HCT116 (cell line): ENCODE results near the gene MXD1. TPM values are rescaled to one million over a fixed set of nuclear protein-coding genes. Genes with fewer than 3 reads are reported as not detected.

Experiments used
- ATAC-seq: fragments of 200-7000 bp; cut with Tn5 transposase; 2 replicates; pipeline ENCODE4 v1.9.1; 2020; ENCODE audit warnings: mild to moderate bottlenecking, moderate library complexity
- BruUV-seq: library from RNA; stranded (reverse); fragments of 400-500 nt; replicated peaks from 2 replicates; lab custom pipeline; 2021; lab: Mats Ljungman, UMichigan
- CTCF ChIA-PET: fragments of 300-600 bp; sonication (Branson Sonifier 250); formaldehyde crosslinking; loops from one replicate; lab custom pipeline; 2021; ENCODE audit warnings: antibody characterized with exemption; lab: Charles Lee
- POLR2A ChIA-PET: fragments of 300-600, 350-600 bp; sonication (Branson Sonifier 250); formaldehyde crosslinking; loops from one replicate; lab custom pipeline; 2021; ENCODE audit warnings: antibody characterized with exemption; lab: Charles Lee
- RAD21 ChIA-PET, 2 experiments: fragments of 300-600 bp; sonication (Branson Sonifier 250); formaldehyde crosslinking; loops; one replicate each; lab custom pipeline; 2023; ENCODE audit warnings: low total read pairs in 2 of 2; ENCODE audit not compliant: uncharacterized antibody in 2 of 2, unreplicated experiment in 2 of 2, low non-redundant PET in 1 of 2; lab: Charles Lee
- DNase-seq: peaks from one replicate; pipeline ENCODE4 v3.0.0-alpha.2; 2010; ENCODE audit warnings: low read depth, low spot score
- H2AFZ ChIP-seq: fragments of 200-600 bp; shearing (Covaris generic), sonication (generic); 2 replicates; pipeline ENCODE4 v1.6.1; 2017; ENCODE audit warnings: low read depth, mixed run types, mixed read lengths, antibody characterized with exemption, low read length; ENCODE audit not compliant: poor library complexity, severe bottlenecking
- H3K27ac ChIP-seq: 2 replicates; pipeline ENCODE4 v1.5.1; 2012; ENCODE audit warnings: low read depth, low read length
- H3K27me3 ChIP-seq: fragments of 200-600 bp; sonication (generic); 2 replicates; pipeline ENCODE4 v1.6.1; 2016; ENCODE audit warnings: mixed run types, low read length, mixed read lengths; ENCODE audit not compliant: insufficient read depth
- H3K36me3 ChIP-seq, 2 experiments: fragments of 200-500 bp in 1 of 2; fragments of 200-600 bp in 1 of 2; sonication (Bioruptor generic) in 1 of 2; sonication (generic) in 1 of 2; 2 replicates each; pipeline versions ENCODE4 v1.5.1 to v1.6.1; 2014 to 2016; ENCODE audit warnings: low read length in 2 of 2, inconsistent platforms in 1 of 2, mixed read lengths in 1 of 2, mixed run types in 1 of 2; ENCODE audit not compliant: insufficient read depth in 2 of 2, control insufficient read depth in 1 of 2
- H3K4me1 ChIP-seq, 2 experiments: fragments of 200-600 bp in 1 of 2; sonication (generic) in 1 of 2; 2 replicates each; pipeline versions ENCODE4 v1.5.1 to v1.6.1; 2012 to 2017; ENCODE audit warnings: low read length in 2 of 2, inconsistent platforms in 1 of 2, mild to moderate bottlenecking in 1 of 2, mixed read lengths in 1 of 2, mixed run types in 1 of 2, moderate library complexity in 1 of 2; ENCODE audit not compliant: insufficient read depth in 2 of 2, control insufficient read depth in 1 of 2
- H3K4me2 ChIP-seq: fragments of 200-600 bp; sonication (generic); 2 replicates; pipeline ENCODE4 v1.6.1; 2017; ENCODE audit warnings: mixed run types, low read length, mixed read lengths
- H3K4me3 ChIP-seq, 2 experiments: fragments of 200-600 bp in 1 of 2; sonication (generic) in 1 of 2; replicated peaks in 1 of 2; 2 replicates each; pipeline ENCODE4 v1.5.1; 2011 to 2016; ENCODE audit warnings: low read length in 2 of 2, control low read depth in 1 of 2, low read depth in 1 of 2, mild to moderate bottlenecking in 1 of 2, mixed read lengths in 1 of 2, mixed run types in 1 of 2
- H3K79me2 ChIP-seq: fragments of 200-600 bp; sonication (generic); 2 replicates; pipeline ENCODE4 v1.6.1; 2017; ENCODE audit warnings: mild to moderate bottlenecking, mixed run types, low read length, moderate library complexity, mixed read lengths; ENCODE audit not compliant: insufficient read depth
- H3K9ac ChIP-seq: fragments of 200-600 bp; sonication (generic); 2 replicates; pipeline ENCODE4 v1.6.1; 2016; ENCODE audit warnings: low read length, mixed read lengths
- H3K9me2 ChIP-seq: fragments of 200-600 bp; sonication (generic), shearing (Covaris generic); 2 replicates; pipeline ENCODE4 v1.6.1; 2017; ENCODE audit warnings: mixed run types, mild to moderate bottlenecking, moderate library complexity; ENCODE audit not compliant: insufficient read depth
- H3K9me3 ChIP-seq, 2 experiments: fragments of 200-500 bp in 1 of 2; fragments of 200-600 bp in 1 of 2; sonication (Bioruptor generic) in 1 of 2; sonication (generic) in 1 of 2; 2 replicates each; pipeline ENCODE4 v1.6.1; 2014 to 2017; ENCODE audit warnings: low read length in 2 of 2, mixed read lengths in 2 of 2, inconsistent platforms in 1 of 2, low read depth in 1 of 2, mild to moderate bottlenecking in 1 of 2, mixed run types in 1 of 2, moderate library complexity in 1 of 2; ENCODE audit not compliant: control insufficient read depth in 1 of 2, insufficient read depth in 1 of 2
- H4K20me1 ChIP-seq: fragments of 200-600 bp; sonication (generic), shearing (Covaris generic); 2 replicates; pipeline ENCODE4 v1.6.1; 2017; ENCODE audit warnings: mixed run types, mild to moderate bottlenecking, moderate library complexity; ENCODE audit not compliant: insufficient read depth
- ATF3 ChIP-seq: IDR thresholded peaks from 2 replicates; pipeline ENCODE4 v1.6.1; 2012
- CBX3 ChIP-seq: IDR thresholded peaks from 2 replicates; pipeline ENCODE4 v1.6.1; 2012; ENCODE audit warnings: low read depth
- ELF1 ChIP-seq: IDR thresholded peaks from 2 replicates; pipeline ENCODE4 v1.6.1; 2012; ENCODE audit warnings: low read depth, borderline replicate concordance
- EZH2 ChIP-seq: fragments of 200-600 bp; sonication (generic); IDR thresholded peaks from 2 replicates; pipeline ENCODE4 v1.6.1; 2017; ENCODE audit warnings: antibody characterized with exemption, mixed run types
- EZH2phosphoT487 ChIP-seq: fragments of 200-600 bp; IDR thresholded peaks from 2 replicates; pipeline ENCODE4 v1.6.1; 2018; ENCODE audit warnings: antibody characterized with exemption, borderline replicate concordance
- FOSL1 ChIP-seq: IDR thresholded peaks from 2 replicates; pipeline ENCODE4 v1.6.1; 2012; ENCODE audit warnings: low read depth
- POLR2A ChIP-seq: IDR thresholded peaks from 2 replicates; pipeline ENCODE4 v1.7.0; 2011; ENCODE audit warnings: borderline replicate concordance; ENCODE audit not compliant: insufficient read depth, insufficient read length; ENCODE audit errors: extremely low read depth
- POLR2AphosphoS5 ChIP-seq: IDR thresholded peaks from 2 replicates; pipeline ENCODE4 v1.6.1; 2011; ENCODE audit warnings: mild to moderate bottlenecking, low read depth, low read length, moderate library complexity
- RAD21 ChIP-seq: IDR thresholded peaks from 2 replicates; pipeline ENCODE4 v1.6.1; 2012; ENCODE audit warnings: low read depth, mild to moderate bottlenecking
- REST ChIP-seq: IDR thresholded peaks from 2 replicates; pipeline ENCODE4 v1.6.1; 2012; ENCODE audit warnings: low read depth
- SIN3A ChIP-seq: IDR thresholded peaks from 2 replicates; pipeline ENCODE4 v1.6.1; 2012; ENCODE audit warnings: low read depth
- SP1 ChIP-seq: IDR thresholded peaks from 2 replicates; pipeline ENCODE4 v1.6.1; 2012; ENCODE audit warnings: low read depth
- SRF ChIP-seq: IDR thresholded peaks from 2 replicates; pipeline ENCODE4 v1.6.1; 2012; ENCODE audit warnings: low read depth
- TCF7L2 ChIP-seq: IDR thresholded peaks from 2 replicates; pipeline ENCODE4 v1.7.0; 2011; ENCODE audit warnings: borderline replicate concordance, inconsistent platforms; ENCODE audit not compliant: insufficient read depth, insufficient read length; ENCODE audit errors: extremely low read depth
- YY1 ChIP-seq: IDR thresholded peaks from 2 replicates; pipeline ENCODE4 v1.6.1; 2011; ENCODE audit warnings: low read length, low read depth, moderate library complexity, mild to moderate bottlenecking; ENCODE audit not compliant: insufficient replicate concordance; ENCODE audit errors: extremely low read depth
- ZBTB33 ChIP-seq: IDR thresholded peaks from 2 replicates; pipeline ENCODE4 v1.6.1; 2011; ENCODE audit warnings: mild to moderate bottlenecking, low read length, moderate library complexity; ENCODE audit not compliant: insufficient replicate concordance; ENCODE audit errors: extremely low read depth
- ZFX ChIP-seq: fragments of 450-650 bp; IDR thresholded peaks from 2 replicates; pipeline ENCODE4 v1.6.1; 2017
- ZNF274 ChIP-seq: fragments of 200-500 bp; sonication (Bioruptor generic); IDR thresholded peaks from 2 replicates; pipeline ENCODE4 v1.6.1; 2014; ENCODE audit warnings: mild to moderate bottlenecking, low read depth, low read length, inconsistent platforms
- intact Hi-C: fragments of 100-400 bp; cut with micrococcal nuclease; formaldehyde crosslinking; loops from 2 replicates; pipeline ENCODE4 v1.10.0; 2022
- total RNA-seq: library from RNA; stranded (reverse); gene quantifications from one replicate; pipeline ENCODE4 v1.2.1, GENCODE V29; 2021; ENCODE audit not compliant: unreplicated experiment

Gene MXD1
- total RNA-seq, 1 experiment from 2014 or later = 10.3 TPM

- TF ChIP-seq ATF3 (no peak), SIN3A (no peak), EZH2 (no peak), ZBTB33 (no peak), YY1 (no peak), SP1 (no peak), POLR2AphosphoS5 (no peak)
- TF ChIP-seq, all 23 proteins: peak for 0
Measured at GRCh38 chr2:69936906-69937305, 22.0 kb downstream of the MXD1 start (continued).

- no peak for DNase-seq
- BruUV-seq = no TSS peak
- no peak for TF ChIP-seq ZNF274
- no peak for TF ChIP-seq ELF1
- TF ChIP-seq SIN3A = no peak
- TF ChIP-seq RAD21 = no peak
- TF ChIP-seq SP1 = no peak
- TF ChIP-seq ATF3 = no peak
- TF ChIP-seq SRF = no peak
- no peak for TF ChIP-seq POLR2AphosphoS5
- no peak for TF ChIP-seq ZBTB33
- TF ChIP-seq TCF7L2 = no peak
- TF ChIP-seq EZH2phosphoT487 = no peak
- TF ChIP-seq REST = no peak
- no peak for TF ChIP-seq ZFX
- no peak for TF ChIP-seq CBX3
- no peak for TF ChIP-seq POLR2A
- TF ChIP-seq FOSL1 = no peak
Measured at GRCh38 chr2:69937968-69938367, 23.1 kb downstream of the MXD1 start.

More at GRCh38 chr2:69937968-69938367, 23.1 kb downstream of the MXD1 start:
- Histone ChIP-seq H2AFZ (no peak overlapping the region), H4K20me1 (no peaks in the 10 kb centered on the region), H3K9ac (no peak overlapping the region), H3K4me1 (peaks cover 0 to 9% of the 10 kb centered on the region in 2 experiments; a peak in 1 of 4 replicates), H3K27ac (no peak overlapping the region), H3K9me3 (no peaks in the 10 kb centered on the region), H3K4me3 (no peak overlapping the region), H3K79me2 (no peaks in the 10 kb centered on the region), H3K4me2 (no peak overlapping the region), H3K36me3 (no peaks in the 10 kb centered on the region; a peak in 1 of 4 replicates), H3K27me3 (no peaks in the 10 kb centered on the region), H3K9me2 (no peaks in the 10 kb centered on the region)
- intact Hi-C loops = no loop called here
- ChIA-PET POLR2A (no interaction called here), RAD21 (no interaction called here), CTCF (no interaction called here)
- ATAC-seq = no peak
